22Rv1 (cell line): ENCODE data around the gene BCL2L11.

ENCODE experiments used
- H3K27ac ChIP-seq: fragments of 450-650 bp; 2 replicates; pipeline ENCODE4 v1.5.1; 2017
- CTCF ChIP-seq: fragments of 450-650 bp; IDR thresholded peaks from 2 replicates; pipeline ENCODE4 v1.5.1; 2017; ENCODE audit warnings: mild to moderate bottlenecking
- ZFX ChIP-seq: fragments of 450-650 bp; IDR thresholded peaks from 2 replicates; pipeline ENCODE4 v1.6.1; 2017; ENCODE audit warnings: antibody characterized with exemption, borderline replicate concordance

Gene BCL2L11

GRCh38 chr2:111123751-111124150 is 3.0 kb downstream of the BCL2L11 start:
- TF ChIP-seq CTCF (no peak), ZFX (no peak)
- no peak overlapping the region for H3K27ac ChIP-seq

GRCh38 chr2:111126581-111126980 is 5.9 kb downstream of the BCL2L11 start:
- H3K27ac ChIP-seq, result no peak overlapping the region
- no peak for TF ChIP-seq CTCF
- TF ChIP-seq ZFX, result no peak

GRCh38 chr2:111127351-111127750 is 6.6 kb downstream of the BCL2L11 start:
- no peak overlapping the region for H3K27ac ChIP-seq
- TF ChIP-seq CTCF (no peak), ZFX (no peak)

DNA sequence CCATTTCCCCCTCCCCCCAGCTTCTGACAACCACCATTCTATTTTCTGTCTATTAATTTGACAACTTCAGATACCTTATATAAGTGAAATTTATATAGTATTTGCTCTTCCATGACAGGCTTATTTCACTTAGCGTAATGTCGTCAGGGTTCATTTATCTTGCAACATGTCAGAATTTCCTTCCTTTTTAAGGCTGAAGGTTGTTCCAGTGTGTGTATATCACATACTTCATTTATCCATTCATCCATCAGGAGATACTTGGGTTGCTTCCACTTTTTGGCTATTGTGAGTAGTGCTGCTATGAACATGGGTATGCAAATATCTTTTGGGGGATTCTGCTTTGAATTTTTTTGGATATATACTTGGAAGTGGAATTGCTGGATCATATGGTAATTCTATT is 7.4 kb downstream of the BCL2L11 start:
- no peak overlapping the region for H3K27ac ChIP-seq
- no peak for TF ChIP-seq ZFX
- TF ChIP-seq CTCF, result no peak

- TF ChIP-seq ZFX (no peak), CTCF (no peak)
- no peak overlapping the region for H3K27ac ChIP-seq
Observed at GRCh38 chr2:111133603-111134002, 12.9 kb downstream of the BCL2L11 start.

- TF ChIP-seq CTCF, result no peak; the same call in 1 of the 2 replicates
- TF ChIP-seq ZFX, result no peak
- H3K27ac ChIP-seq, result no peak overlapping the region
Observed at GRCh38 chr2:111134055-111134454, 13.3 kb downstream of the BCL2L11 start.

GRCh38 chr2:111135237-111135909 is 14.7 kb downstream of the BCL2L11 start:
- no peak overlapping the region for H3K27ac ChIP-seq
- no peak for TF ChIP-seq CTCF
- TF ChIP-seq ZFX, result no peak
